GM18520 (cell line): ENCODE results near the gene SPON1.
"Not testable (repeated sequence)": the region's sequence is repeated elsewhere in the genome, so short reads cannot be mapped to it uniquely, and the experiment has no call there.

Experiments
- ATAC-seq: cut with Tn5 transposase; IDR thresholded peaks from one replicate; pipeline ENCODE4 v1.9.1; 2021; ENCODE audit not compliant: unreplicated experiment

Gene SPON1

DNA sequence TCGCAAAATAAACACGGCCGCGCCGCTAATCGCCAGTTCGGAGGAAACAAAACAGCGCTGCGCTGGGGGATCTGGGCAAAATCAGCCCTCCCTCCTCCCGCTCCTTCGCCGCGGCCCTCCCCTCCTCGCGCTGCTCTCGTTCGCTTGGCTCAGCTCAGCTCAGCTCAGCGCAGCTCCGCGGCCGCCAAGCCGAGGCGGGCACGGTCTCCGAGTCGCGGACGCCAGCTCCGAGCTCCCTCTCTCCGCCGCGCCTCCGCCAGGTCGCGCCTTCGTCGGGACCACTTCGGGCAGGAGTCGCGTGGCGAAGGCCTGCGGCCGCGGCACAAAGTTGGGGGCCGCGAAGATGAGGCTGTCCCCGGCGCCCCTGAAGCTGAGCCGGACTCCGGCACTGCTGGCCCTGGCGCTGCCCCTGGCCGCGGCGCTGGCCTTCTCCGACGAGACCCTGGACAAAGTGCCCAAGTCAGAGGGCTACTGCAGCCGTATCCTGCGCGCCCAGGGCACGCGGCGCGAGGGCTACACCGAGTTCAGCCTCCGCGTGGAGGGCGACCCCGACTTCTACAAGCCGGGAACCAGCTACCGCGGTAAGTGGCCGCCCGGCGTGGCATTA lies at the start of gene SPON1:
Gene SPON1 (plus strand): TSS at position 162 of the 607 bp plus-strand sequence. CDS start 182 bp downstream, at position 344.
- no peak for ATAC-seq

DNA sequence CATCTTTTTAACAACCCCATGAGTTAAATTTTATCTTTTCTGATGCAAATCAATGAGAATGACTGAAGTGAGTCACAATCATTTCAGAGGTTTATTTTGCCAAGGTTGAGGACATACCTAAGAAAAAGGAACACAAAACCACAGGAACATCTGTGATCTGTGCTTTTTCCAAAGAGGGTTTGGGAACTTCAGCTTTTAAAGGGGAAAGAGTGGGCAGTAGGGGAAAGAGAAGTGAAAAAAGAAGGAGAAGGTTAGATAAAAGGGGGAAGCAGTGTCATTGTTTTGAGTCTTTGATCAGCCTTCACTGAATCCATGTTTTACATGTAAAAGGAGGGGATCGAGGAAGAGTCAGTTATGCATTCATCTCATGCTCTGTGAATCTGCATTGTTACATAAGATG lies 45.3 kb upstream of the SPON1 start:
- no peak for ATAC-seq

DNA sequence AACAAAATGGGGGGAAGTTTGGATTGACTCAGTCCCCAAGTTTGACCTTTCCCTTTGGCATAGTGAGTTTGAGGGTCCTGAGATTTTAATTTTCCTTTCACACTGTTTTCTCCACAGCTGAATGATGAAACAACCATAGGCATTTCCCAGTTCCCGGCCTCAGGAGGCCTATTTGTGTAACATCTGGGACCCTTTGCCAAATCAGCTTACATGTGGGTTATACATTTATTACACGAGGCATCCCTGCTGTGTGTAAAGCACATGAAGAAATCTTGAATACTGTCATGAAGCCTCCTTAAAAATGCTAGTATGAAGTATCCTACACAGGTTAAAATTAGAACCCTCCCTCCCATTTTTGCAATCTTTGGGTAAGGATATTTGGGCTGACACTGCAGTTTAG lies 44.6 kb upstream of the SPON1 start:
- no peak for ATAC-seq

GRCh38 chr11:13920756-13921155 lies 41.8 kb upstream of the SPON1 start:
- ATAC-seq: no peak

DNA sequence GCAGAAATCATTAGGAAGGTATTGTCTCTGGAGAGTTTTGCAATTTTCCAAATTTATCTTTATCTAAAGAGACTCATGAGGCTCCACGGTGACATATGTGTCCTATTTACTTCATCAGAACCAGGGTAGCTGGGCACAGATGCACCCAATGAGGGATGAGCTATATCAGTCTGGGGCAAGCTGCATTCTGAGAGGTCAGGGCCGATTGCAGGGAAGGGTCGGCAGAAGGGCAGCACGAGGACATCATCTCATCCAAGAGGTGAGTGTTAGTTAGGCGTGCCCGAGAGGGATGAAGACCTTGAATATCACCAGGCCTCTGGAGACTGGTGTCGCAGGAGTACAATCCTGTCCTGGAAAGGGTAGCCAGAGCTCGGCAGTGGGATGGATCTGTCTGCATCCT lies 41.0 kb upstream of the SPON1 start:
- no peak for ATAC-seq

DNA sequence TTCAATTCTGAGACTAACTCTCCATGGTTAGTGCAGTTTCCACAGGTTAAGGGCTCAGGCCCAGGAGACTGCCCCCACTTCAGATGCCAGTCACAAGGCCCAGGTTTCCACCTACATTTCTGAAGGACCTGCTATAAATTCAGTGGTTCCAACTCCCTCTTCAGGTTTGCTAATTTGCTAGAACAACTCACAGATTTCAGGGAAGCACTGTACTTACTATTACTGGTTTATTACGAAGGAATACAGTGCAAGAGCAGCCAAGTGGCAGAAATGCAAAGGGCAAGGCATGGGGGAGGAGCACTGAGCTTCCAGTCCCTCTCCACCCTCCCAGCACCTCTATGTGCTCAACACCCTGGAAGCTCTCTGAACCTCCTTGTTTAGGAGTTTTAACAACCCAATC lies 39.3 kb upstream of the SPON1 start:
- no peak for ATAC-seq

GRCh38 chr11:13923716-13924650 lies 38.5 kb upstream of the SPON1 start:
- ATAC-seq: no peak

DNA sequence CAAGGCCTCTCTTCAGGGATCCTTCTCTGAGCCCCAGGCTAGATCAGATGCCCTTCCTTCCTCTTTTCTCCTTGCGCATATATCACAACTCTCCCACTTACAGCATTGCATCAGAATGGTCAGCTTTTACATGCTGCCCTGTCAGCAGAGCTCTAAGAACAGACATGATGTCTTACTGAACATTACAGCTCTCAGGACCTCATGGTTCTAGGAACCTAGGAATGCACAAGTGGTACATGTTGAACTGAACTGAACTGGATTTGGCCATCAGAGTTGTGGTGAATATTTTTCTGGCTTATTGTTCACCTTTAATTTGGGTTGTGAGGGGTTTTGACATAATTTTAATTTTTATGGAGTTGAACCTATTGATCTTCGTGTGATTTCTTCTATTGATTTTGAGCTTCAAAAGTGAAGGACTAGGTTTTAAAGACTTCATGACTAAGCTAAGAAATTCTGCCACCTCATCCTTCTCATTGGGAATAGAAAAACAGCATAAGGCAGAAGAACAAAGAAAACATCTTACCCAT lies 37.7 kb upstream of the SPON1 start:
- no peak for ATAC-seq

GRCh38 chr11:13926366-13926765 lies 36.2 kb upstream of the SPON1 start:
- ATAC-seq: not testable (repeated sequence)

- no peak for ATAC-seq
These were observed 35.5 kb upstream of the SPON1 start for GRCh38 chr11:13926981-13927380.

GRCh38 chr11:13927481-13927880 lies 35.0 kb upstream of the SPON1 start:
- ATAC-seq: no peak

- ATAC-seq: no peak
These were observed 33.8 kb upstream of the SPON1 start for GRCh38 chr11:13928566-13929251.

DNA sequence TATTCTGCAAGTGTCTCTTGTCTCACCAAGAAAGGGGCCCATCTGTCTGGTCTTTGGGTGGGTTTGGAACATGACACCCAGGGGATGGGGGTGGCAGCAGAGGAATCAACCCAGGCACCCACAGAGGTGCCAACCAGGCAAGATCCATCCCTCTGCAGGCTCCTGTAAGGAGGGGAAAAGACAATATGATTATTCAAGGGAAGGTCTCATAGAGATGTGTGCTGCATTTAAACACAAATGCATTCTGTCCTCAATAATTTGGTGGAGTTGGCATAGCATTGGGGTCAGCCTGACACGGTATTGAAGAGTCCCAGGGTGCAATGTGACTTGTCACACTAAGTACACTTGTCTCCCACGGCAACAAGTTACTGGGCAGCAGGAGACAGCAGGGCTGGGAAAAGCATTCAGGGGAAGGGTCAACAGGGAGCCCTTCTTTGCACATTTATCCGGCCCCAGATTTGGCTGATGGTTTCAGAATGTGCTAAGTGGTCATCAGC lies 33.1 kb upstream of the SPON1 start:
- ATAC-seq: no peak

DNA sequence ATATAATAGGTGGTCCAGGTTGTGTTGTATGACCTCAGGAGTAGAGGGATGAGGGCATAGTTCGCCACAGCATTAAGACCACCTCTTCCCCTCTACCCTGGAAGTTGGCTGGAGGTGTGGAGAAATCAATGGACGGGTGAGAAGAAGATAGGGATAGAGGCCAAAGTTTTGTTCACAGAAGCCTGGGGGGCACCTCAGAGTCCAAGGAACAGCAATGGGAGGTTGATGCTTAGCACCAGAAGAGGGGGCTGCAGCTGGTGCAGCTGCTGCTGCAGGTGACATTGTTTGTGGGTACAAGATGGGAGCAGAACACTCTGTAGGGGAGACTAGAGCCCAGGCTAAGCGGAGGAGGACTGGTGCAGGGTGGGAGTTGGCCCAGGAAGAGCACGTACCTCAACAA lies 31.2 kb upstream of the SPON1 start:
- no peak for ATAC-seq

DNA sequence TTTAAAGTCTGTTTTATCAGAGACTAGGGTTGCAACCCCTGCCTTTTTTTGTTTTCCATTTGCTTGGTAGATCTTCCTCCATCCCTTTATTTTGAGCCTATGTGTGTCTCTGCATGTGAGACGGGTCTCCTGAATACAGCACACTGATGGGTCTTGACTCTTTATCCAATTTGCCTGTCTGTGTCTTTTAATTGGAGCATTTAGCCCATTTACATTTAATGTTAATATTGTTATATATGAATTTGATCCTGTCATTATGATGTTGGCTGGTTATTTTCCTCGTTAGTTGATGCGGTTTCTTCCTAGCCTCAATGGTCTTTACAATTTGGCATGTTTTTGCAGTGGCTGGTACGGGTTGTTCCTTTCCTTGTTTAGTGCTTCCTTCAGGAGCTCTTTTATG lies 25.4 kb upstream of the SPON1 start:
- ATAC-seq: not testable (repeated sequence)

DNA sequence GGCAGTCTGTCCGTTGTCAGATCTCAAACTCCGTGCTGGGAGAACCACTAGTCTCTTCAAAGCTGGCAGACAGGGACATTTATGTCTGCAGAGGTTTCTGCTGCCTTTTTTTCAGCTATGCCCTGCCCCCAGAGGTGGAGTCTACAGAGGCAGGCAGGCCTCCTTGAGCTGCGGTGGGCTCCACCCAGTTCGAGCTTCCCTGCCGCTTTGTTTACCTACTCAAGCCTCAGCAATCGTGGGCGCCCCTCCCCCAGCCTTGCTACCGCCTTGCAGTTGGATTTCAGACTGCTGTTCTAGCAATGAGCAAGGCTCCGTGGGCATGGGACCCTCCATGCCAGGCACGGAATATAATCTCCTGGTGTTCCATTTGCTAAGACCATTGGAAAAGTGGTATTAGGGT lies 23.7 kb upstream of the SPON1 start:
- not testable (repeated sequence) for ATAC-seq

DNA sequence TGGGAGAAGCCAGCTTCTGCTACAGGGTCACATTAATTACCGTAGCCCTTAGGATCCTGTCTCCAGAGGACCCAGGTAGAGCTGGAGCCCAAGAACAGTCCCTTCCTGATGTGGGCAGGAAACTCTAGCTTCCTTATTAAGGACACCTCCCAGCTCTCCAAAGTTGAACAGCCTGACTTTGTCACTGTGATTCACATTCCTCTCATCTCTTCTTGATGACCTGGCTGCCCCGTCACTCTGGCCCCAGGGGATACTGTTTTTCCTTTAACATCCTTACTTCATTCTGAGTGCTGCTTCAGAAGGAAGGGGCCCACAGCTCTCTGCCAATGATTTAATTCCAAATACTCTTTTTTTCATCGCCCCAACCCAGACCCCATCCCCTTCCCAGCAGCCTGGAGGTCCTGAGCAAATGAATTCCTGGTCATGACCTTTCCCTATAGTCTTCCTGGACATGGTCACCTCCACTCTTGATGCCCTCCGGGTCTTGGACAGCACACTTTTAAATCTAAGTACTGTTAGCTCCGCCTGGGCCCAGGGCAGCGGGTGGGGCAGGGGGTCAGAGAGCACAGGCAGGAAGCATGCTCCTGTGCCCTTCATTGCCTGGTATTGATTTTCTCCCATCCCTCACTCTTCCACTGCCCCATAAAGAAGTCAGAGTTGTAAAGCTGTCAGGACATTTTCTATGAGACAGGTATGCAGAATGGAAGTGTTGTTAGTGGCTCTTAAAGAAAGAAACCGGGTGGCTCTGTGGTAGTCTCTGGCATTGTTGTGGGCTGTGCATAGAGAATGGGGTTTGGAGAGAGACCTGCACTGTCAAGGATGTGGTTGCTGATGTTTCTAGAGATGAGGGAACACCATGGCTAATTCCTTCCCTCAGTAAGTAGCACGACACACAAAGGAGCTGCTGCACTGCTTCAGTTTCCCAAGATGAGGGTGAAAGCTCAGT lies 22.3 kb upstream of the SPON1 start:
- ATAC-seq: no peak

GRCh38 chr11:13940907-13941256 lies 21.6 kb upstream of the SPON1 start:
- no peak for ATAC-seq

- ATAC-seq: no peak
These were observed 20.7 kb upstream of the SPON1 start for GRCh38 chr11:13941775-13942174.

DNA sequence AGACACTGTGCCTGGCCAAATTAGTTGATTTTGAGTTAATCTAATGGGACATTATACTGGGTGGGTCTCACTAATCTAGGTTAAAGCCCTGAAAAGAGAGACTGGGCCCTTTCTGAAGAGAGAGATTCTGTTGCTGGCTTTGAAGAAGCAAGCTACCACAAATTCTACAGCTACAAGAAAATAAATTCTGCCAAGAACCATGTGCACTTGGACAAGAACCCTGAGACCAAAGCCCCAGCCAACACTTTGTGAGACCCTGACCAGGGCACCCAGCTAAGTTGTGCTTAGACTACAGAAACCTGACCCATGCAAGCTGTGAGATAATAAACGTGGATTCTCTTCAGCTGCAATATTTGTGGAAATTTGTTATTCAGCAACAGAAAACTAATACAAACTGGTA lies 20.1 kb upstream of the SPON1 start:
- no peak for ATAC-seq
